Transverse colon (tissue), 4 donors: Measurements from ENCODE around the gene UBE2D2. TPM values are rescaled to one million over a fixed set of nuclear protein-coding genes. Genes with fewer than 3 reads are reported as not detected.

Experiments used
- DNase-seq: peaks from one replicate; pipeline ENCODE4 v3.0.0-alpha.2; 2019
- H3K27ac ChIP-seq, 4 donors: fragments of 200-600 bp; sonication (generic); 2 replicates each; pipeline ENCODE4 v1.5.1; 2016 to 2018; ENCODE audit warnings: inconsistent platforms in 4 of 4
- H3K27me3 ChIP-seq: fragments of 200-600 bp; sonication (generic); 2 replicates; pipeline ENCODE4 v1.5.1; 2017; ENCODE audit warnings: inconsistent platforms
- H3K36me3 ChIP-seq, 4 donors: fragments of 200-600 bp; sonication (generic); 2 replicates each; pipeline ENCODE4 v1.5.1; 2017 to 2019; ENCODE audit warnings: inconsistent platforms in 4 of 4
- H3K4me1 ChIP-seq, 4 donors: fragments of 200-600 bp; sonication (generic); 2 replicates each; pipeline ENCODE4 v1.5.1; 2017 to 2020; ENCODE audit warnings: inconsistent platforms in 4 of 4
- H3K4me3 ChIP-seq, 4 donors: fragments of 200-600 bp; sonication (generic); 1 replicate in 1 of 4; 2 replicates in 3 of 4; pipeline versions ENCODE4 v1.5.1 to v1.6.1; 2017 to 2019; ENCODE audit warnings: inconsistent platforms in 4 of 4
- H3K9me3 ChIP-seq, 2 donors: fragments of 200-600 bp; sonication (generic); 2 replicates each; pipeline ENCODE4 v1.5.1; 2017 to 2019; ENCODE audit warnings: inconsistent platforms in 2 of 2
- CTCF ChIP-seq, 5 experiments: fragments of 200-600 bp in 3 of 5; fragments of 450-650 bp in 2 of 5; sonication (generic) in 3 of 5; IDR thresholded peaks; 1 replicate in 2 of 5; 2 replicates in 3 of 5; pipeline ENCODE4 v1.5.1; 2016 to 2017; ENCODE audit warnings: antibody characterized with exemption in 5 of 5, inconsistent platforms in 3 of 5, mild to moderate bottlenecking in 2 of 5, moderate library complexity in 1 of 5
- EP300 ChIP-seq: sonication (generic); formaldehyde crosslinking; IDR thresholded peaks from one replicate; pipeline ENCODE4 v1.6.1; 2017; ENCODE audit warnings: antibody characterized with exemption, low read depth
- POLR2A ChIP-seq: fragments of 450-650 bp; IDR thresholded peaks from one replicate; pipeline ENCODE4 v1.6.1; 2016; ENCODE audit warnings: antibody characterized with exemption, mild to moderate bottlenecking, moderate library complexity
- POLR2AphosphoS5 ChIP-seq, 3 donors: sonication (generic); formaldehyde crosslinking; IDR thresholded peaks; one replicate each; pipeline ENCODE4 v1.6.1; 2016; ENCODE audit warnings: antibody characterized with exemption in 3 of 3
- WGBS, 2 donors: methylation state at CpG; one replicate each; pipeline ENCODE4 v1.1.5; 2018; ENCODE audit warnings: low coverage in 1 of 2; 5-methylcytosine and 5-hydroxymethylcytosine counted together
- in situ Hi-C, 4 donors: fragments of 200-750 bp; cut with MboI; loops; one replicate each; pipeline versions ENCODE4 v1.15.0 to v1.15.1; 2017; ENCODE audit warnings: low sequenced_read_pairs in 3 of 4, low pct_ligation_motif_present in 1 of 4, low pct_unique_long_range_greater_than_20kb in 1 of 4
- intact Hi-C: fragments of 100-400 bp; cut with DNase I; formaldehyde crosslinking; loops from one replicate; pipeline ENCODE4 v1.15.1; 2023; ENCODE audit warnings: low total_unique reads
- total RNA-seq, 4 donors: library from RNA; depleted of rRNA; stranded (reverse); fragments of >200 nt; gene quantifications; one replicate each; pipeline ENCODE4 v1.1.0, GENCODE V29; 2016

UBE2D2 gene
- total RNA-seq, 4 donors from 2014 or later, result 45.6 to 134 (median 80.8) TPM

- Histone ChIP-seq H3K27ac (peak overlapping the region; percentile 25 to 49 (median 46)), H3K4me1 (peaks cover 18 to 80% (median 44%) of the 10 kb centered on the region in 4 donors), H3K36me3 (peaks cover 0 to 5% (median 0%) of the 10 kb centered on the region in 4 donors), H3K27me3 (no peaks in the 10 kb centered on the region), H3K9me3 (no peaks in the 10 kb centered on the region), H3K4me3 (no peak overlapping the region)
- intact Hi-C loops, result no loop called here
- in situ Hi-C loops, result no loop called here
- peak; percentile 37 for DNase-seq
- 16 to 72% methylated on average over 2 to 6 of the region's 6 CpGs for WGBS, 2 donors
- TF ChIP-seq CTCF (IDR thresholded peaks at IDR 0.05) (no peak), POLR2AphosphoS5 (IDR thresholded peaks at IDR 0.05) (peak in 1 of 3 donors; percentile 7), EP300 (no peak), POLR2A (peak; percentile 25)
These were observed 4.5 kb downstream of the UBE2D2 start for GRCh38 chr5:139565411-139566305.

- Histone ChIP-seq H3K4me3 (no peak overlapping the region), H3K36me3 (peaks cover 0 to 5% (median 0%) of the 10 kb centered on the region in 4 donors), H3K4me1 (peaks cover 18 to 88% (median 44%) of the 10 kb centered on the region in 4 donors), H3K27ac (peak overlapping the region in 1 of 4 donors; percentile 47), H3K9me3 (no peaks in the 10 kb centered on the region), H3K27me3 (no peaks in the 10 kb centered on the region)
- TF ChIP-seq POLR2AphosphoS5 (IDR thresholded peaks at IDR 0.05) (no peak), POLR2A (no peak), CTCF (IDR thresholded peaks at IDR 0.05) (no peak), EP300 (no peak)
- intact Hi-C loops, result no loop called here
- 78 to 86% methylated on average over 4 to 5 of the region's 5 CpGs for WGBS, 2 donors
- in situ Hi-C loops, result no loop called here
- DNase-seq, result no peak
These were observed 5.5 kb downstream of the UBE2D2 start for GRCh38 chr5:139566611-139567010.

GRCh38 chr5:139569270-139569955 is 8.3 kb downstream of the UBE2D2 start:
- TF ChIP-seq POLR2AphosphoS5 (IDR thresholded peaks at IDR 0.05) (no peak), EP300 (no peak), POLR2A (no peak), CTCF (IDR thresholded peaks at IDR 0.05) (no peak)
- Histone ChIP-seq H3K36me3 (peaks cover 0 to 5% (median 0%) of the 10 kb centered on the region in 4 donors), H3K27me3 (no peaks in the 10 kb centered on the region), H3K4me1 (peaks cover 9 to 87% (median 34%) of the 10 kb centered on the region in 4 donors), H3K9me3 (no peaks in the 10 kb centered on the region), H3K4me3 (no peak overlapping the region), H3K27ac (no peak overlapping the region)
- intact Hi-C loops, result no loop called here
- no peak for DNase-seq
- in situ Hi-C loops, result no loop called here
- WGBS, 2 donors, result 37 to 49% methylated on average over 2 of the region's 2 CpGs

- 56 to 60% methylated on average over 3 of the region's 3 CpGs for WGBS, 2 donors
- DNase-seq, result no peak
- in situ Hi-C loops (no loop called here), intact Hi-C loops (no loop called here)
- Histone ChIP-seq H3K36me3 (peaks cover 0 to 5% (median 0%) of the 10 kb centered on the region in 4 donors), H3K27me3 (no peaks in the 10 kb centered on the region), H3K4me3 (no peak overlapping the region), H3K9me3 (no peaks in the 10 kb centered on the region), H3K4me1 (peaks cover 15 to 87% (median 23%) of the 10 kb centered on the region in 4 donors), H3K27ac (no peak overlapping the region)
- no peak for TF ChIP-seq POLR2AphosphoS5 (IDR thresholded peaks at IDR 0.05)
- no peak for TF ChIP-seq POLR2A
- TF ChIP-seq CTCF (IDR thresholded peaks at IDR 0.05), result no peak
- TF ChIP-seq EP300, result no peak
These were observed 10.4 kb downstream of the UBE2D2 start for GRCh38 chr5:139571543-139571942.
